ENCODE results near the gene CYP26B1.

DNA sequence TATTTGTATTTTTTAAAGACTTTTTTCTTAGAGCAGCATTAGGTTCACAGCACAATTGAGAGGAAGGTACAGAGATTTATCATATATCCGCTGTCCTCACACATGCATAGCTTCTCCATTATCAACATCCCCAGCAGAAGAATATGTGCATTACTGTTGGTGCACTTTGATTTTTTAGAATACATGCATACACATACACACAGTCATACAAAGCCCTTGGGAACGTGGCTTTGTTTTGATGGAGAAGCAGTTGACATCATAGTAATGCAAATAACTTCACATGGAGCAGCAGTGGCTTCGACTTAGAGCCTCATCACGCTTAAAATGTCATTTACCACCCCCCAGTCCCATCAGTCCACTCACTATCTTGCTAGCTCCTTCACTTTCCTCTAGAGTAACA is 26.5 kb downstream of the CYP26B1 start:
- TF ChIP-seq, protein P1, sequence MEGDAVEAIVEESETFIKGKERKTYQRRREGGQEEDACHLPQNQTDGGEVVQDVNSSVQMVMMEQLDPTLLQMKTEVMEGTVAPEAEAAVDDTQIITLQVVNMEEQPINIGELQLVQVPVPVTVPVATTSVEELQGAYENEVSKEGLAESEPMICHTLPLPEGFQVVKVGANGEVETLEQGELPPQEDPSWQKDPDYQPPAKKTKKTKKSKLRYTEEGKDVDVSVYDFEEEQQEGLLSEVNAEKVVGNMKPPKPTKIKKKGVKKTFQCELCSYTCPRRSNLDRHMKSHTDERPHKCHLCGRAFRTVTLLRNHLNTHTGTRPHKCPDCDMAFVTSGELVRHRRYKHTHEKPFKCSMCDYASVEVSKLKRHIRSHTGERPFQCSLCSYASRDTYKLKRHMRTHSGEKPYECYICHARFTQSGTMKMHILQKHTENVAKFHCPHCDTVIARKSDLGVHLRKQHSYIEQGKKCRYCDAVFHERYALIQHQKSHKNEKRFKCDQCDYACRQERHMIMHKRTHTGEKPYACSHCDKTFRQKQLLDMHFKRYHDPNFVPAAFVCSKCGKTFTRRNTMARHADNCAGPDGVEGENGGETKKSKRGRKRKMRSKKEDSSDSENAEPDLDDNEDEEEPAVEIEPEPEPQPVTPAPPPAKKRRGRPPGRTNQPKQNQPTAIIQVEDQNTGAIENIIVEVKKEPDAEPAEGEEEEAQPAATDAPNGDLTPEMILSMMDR (IDR thresholded peaks at IDR 0.05 in 4 of 5, conservative IDR thresholded peaks at IDR 0.05 in 1 of 5) = no peak
- no peak for TF ChIP-seq POLR2A (IDR thresholded peaks at IDR 0.05)
